ENCODE results near the gene ANKMY1.

The ANKMY1 gene

GRCh38 chr2:240555541-240556250 is 2.1 kb downstream of the ANKMY1 start:
- Histone ChIP-seq H3F3A (ENCODE audit: insufficient read depth) (peaks cover 9% of the 10 kb centered on the region; the same call in 1 of the 2 replicates), H3K36me3 (ENCODE audit: low read length) (peaks cover 27% of the 10 kb centered on the region), H3K9me3 (ENCODE audit: insufficient read depth, low read length) (peaks cover 21% of the 10 kb centered on the region; the same call in 1 of the 2 replicates), H3K9me2 (replicated peaks; ENCODE audit: insufficient read depth, low read length) (no peaks in the 10 kb centered on the region), H3K79me2 (ENCODE audit: insufficient read depth, low read length) (peaks cover 76% of the 10 kb centered on the region), H3K27ac (ENCODE audit: low read depth, low read length) (no peak overlapping the region), H2AFZ (ENCODE audit: low read depth, low read length, severe bottlenecking) (no peak overlapping the region), H3K27me3 (ENCODE audit: low read length) (no peaks in the 10 kb centered on the region), H3K4me3 (ENCODE audit: insufficient read depth, low read length, poor library complexity, severe bottlenecking) (no peak overlapping the region), H4K20me1 (ENCODE audit: low read depth, low read length) (no peaks in the 10 kb centered on the region), H3K4me2 (ENCODE audit: low read depth, low read length, poor library complexity, severe bottlenecking) (no peak overlapping the region), H3K9ac (ENCODE audit: low read length) (no peak overlapping the region)
- TF ChIP-seq, protein P1, sequence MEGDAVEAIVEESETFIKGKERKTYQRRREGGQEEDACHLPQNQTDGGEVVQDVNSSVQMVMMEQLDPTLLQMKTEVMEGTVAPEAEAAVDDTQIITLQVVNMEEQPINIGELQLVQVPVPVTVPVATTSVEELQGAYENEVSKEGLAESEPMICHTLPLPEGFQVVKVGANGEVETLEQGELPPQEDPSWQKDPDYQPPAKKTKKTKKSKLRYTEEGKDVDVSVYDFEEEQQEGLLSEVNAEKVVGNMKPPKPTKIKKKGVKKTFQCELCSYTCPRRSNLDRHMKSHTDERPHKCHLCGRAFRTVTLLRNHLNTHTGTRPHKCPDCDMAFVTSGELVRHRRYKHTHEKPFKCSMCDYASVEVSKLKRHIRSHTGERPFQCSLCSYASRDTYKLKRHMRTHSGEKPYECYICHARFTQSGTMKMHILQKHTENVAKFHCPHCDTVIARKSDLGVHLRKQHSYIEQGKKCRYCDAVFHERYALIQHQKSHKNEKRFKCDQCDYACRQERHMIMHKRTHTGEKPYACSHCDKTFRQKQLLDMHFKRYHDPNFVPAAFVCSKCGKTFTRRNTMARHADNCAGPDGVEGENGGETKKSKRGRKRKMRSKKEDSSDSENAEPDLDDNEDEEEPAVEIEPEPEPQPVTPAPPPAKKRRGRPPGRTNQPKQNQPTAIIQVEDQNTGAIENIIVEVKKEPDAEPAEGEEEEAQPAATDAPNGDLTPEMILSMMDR (IDR thresholded peaks at IDR 0.05; ENCODE audit: insufficient read depth, low read length, poor library complexity, severe bottlenecking): no peak
- no peak for TF ChIP-seq EZH2phosphoT487 (conservative IDR thresholded peaks at IDR 0.05; ENCODE audit: low read length)

GRCh38 chr2:240554767-240555493 is 2.9 kb downstream of the ANKMY1 start:
- no peak overlapping the region for H3K9ac ChIP-seq (ENCODE audit: low read length)
- peaks cover 9% of the 10 kb centered on the region; the same call in 1 of the 2 replicates for H3F3A ChIP-seq (ENCODE audit: insufficient read depth)
- peaks cover 22% of the 10 kb centered on the region; the same call in 1 of the 2 replicates for H3K9me3 ChIP-seq (ENCODE audit: insufficient read depth, low read length)
- H2AFZ ChIP-seq (ENCODE audit: low read depth, low read length, severe bottlenecking): no peak overlapping the region
- H3K27ac ChIP-seq (ENCODE audit: low read depth, low read length): no peak overlapping the region
- H3K79me2 ChIP-seq (ENCODE audit: insufficient read depth, low read length): peaks cover 78% of the 10 kb centered on the region
- no peaks in the 10 kb centered on the region for H4K20me1 ChIP-seq (ENCODE audit: low read depth, low read length)
- peaks cover 30% of the 10 kb centered on the region for H3K36me3 ChIP-seq (ENCODE audit: low read length)
- H3K4me2 ChIP-seq (ENCODE audit: low read depth, low read length, poor library complexity, severe bottlenecking): no peak overlapping the region
- H3K9me2 ChIP-seq (replicated peaks; ENCODE audit: insufficient read depth, low read length): no peaks in the 10 kb centered on the region
- no peaks in the 10 kb centered on the region for H3K27me3 ChIP-seq (ENCODE audit: low read length)
- H3K4me3 ChIP-seq (ENCODE audit: insufficient read depth, low read length, poor library complexity, severe bottlenecking): no peak overlapping the region
- TF ChIP-seq EZH2phosphoT487 (conservative IDR thresholded peaks at IDR 0.05; ENCODE audit: low read length): no peak
- TF ChIP-seq, protein P1 (IDR thresholded peaks at IDR 0.05; ENCODE audit: insufficient read depth, low read length, poor library complexity, severe bottlenecking): no peak

DNA sequence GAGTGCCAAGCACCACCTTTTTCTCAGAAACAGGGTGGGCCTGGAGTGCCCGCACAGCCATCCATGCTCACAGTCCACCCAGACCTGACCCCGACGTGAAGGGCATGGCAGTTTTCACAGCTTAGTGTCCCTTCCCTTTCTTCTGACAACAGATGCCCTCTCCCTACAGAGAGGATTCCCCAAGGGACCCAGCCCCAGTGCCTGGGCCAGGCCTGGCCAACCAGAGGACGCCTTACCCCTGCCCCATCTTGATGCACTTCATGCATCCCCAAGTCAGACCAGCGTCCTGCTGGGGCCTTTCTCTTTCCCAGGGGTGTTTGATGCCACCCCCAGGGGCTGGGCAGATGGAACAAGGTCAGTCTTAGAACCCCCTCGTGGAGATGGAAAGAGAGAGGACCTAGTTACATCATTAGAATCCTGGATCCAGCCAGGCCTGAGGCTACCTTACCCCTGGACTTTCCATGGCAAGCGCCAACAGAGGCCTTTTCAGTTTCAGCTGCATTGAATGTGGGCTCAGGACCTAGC is 3.8 kb downstream of the ANKMY1 start:
- Histone ChIP-seq H3K4me2 (ENCODE audit: low read depth, low read length, poor library complexity, severe bottlenecking) (no peak overlapping the region), H3K9me2 (replicated peaks; ENCODE audit: insufficient read depth, low read length) (no peaks in the 10 kb centered on the region), H3K27ac (ENCODE audit: low read depth, low read length) (no peak overlapping the region), H3K36me3 (ENCODE audit: low read length) (peaks cover 30% of the 10 kb centered on the region), H2AFZ (ENCODE audit: low read depth, low read length, severe bottlenecking) (no peak overlapping the region), H3K9ac (ENCODE audit: low read length) (no peak overlapping the region), H3K4me3 (ENCODE audit: insufficient read depth, low read length, poor library complexity, severe bottlenecking) (no peak overlapping the region), H3F3A (ENCODE audit: insufficient read depth) (0 out of 2 replicates have a peak, but pooled peaks cover 5% of the 10 kb centered on the region), H4K20me1 (ENCODE audit: low read depth, low read length) (no peaks in the 10 kb centered on the region), H3K9me3 (ENCODE audit: insufficient read depth, low read length) (peaks cover 22% of the 10 kb centered on the region; the same call in 1 of the 2 replicates), H3K79me2 (ENCODE audit: insufficient read depth, low read length) (peaks cover 69% of the 10 kb centered on the region), H3K27me3 (ENCODE audit: low read length) (no peaks in the 10 kb centered on the region)
- no peak for TF ChIP-seq EZH2phosphoT487 (conservative IDR thresholded peaks at IDR 0.05; ENCODE audit: low read length)
- TF ChIP-seq, protein P1 (IDR thresholded peaks at IDR 0.05; ENCODE audit: insufficient read depth, low read length, poor library complexity, severe bottlenecking): no peak

Data from SU-DHL-6 (cell line).